ENCODE results near the gene APP.
"Not testable (repeated sequence)": the region's sequence is repeated elsewhere in the genome, so short reads cannot be mapped to it uniquely, and the experiment has no call there.

Gene APP

GRCh38 chr21:26060335-26061115 is 110.0 kb downstream of the APP start:
- no peak for DNase-seq (ENCODE audit: low read depth)

- no peak for DNase-seq (ENCODE audit: low read depth)
Observed at GRCh38 chr21:26057477-26058170, 112.9 kb downstream of the APP start.

- DNase-seq (ENCODE audit: low read depth), result no peak
Observed at GRCh38 chr21:26055841-26056264, 114.7 kb downstream of the APP start.

- no peak for DNase-seq (ENCODE audit: low read depth)
Observed at GRCh38 chr21:26055010-26055409, 115.6 kb downstream of the APP start.

- DNase-seq (ENCODE audit: low read depth), result no peak
Observed at GRCh38 chr21:26052057-26052456, 118.5 kb downstream of the APP start.

- no peak for DNase-seq (ENCODE audit: low read depth)
Observed at GRCh38 chr21:26050857-26051256, 119.7 kb downstream of the APP start.

- no peak for DNase-seq (ENCODE audit: low read depth)
Observed at GRCh38 chr21:26049803-26050202, 120.8 kb downstream of the APP start.

- no peak for DNase-seq (ENCODE audit: low read depth)
Observed at GRCh38 chr21:26047279-26047967, 123.1 kb downstream of the APP start.

- no peak for DNase-seq (ENCODE audit: low read depth)
Observed at GRCh38 chr21:26043891-26044290, 126.7 kb downstream of the APP start.

GRCh38 chr21:26042181-26042876 is 128.2 kb downstream of the APP start:
- no peak for DNase-seq (ENCODE audit: low read depth)

GRCh38 chr21:26041431-26042180 is 129.0 kb downstream of the APP start:
- no peak for DNase-seq (ENCODE audit: low read depth)

- DNase-seq (ENCODE audit: low read depth), result no peak
Observed at GRCh38 chr21:26036916-26037315, 133.7 kb downstream of the APP start.

GRCh38 chr21:26032263-26032662 is 138.3 kb downstream of the APP start:
- DNase-seq (ENCODE audit: low read depth), result no peak

- no peak for DNase-seq (ENCODE audit: low read depth)
Observed at GRCh38 chr21:26028183-26028582, 142.4 kb downstream of the APP start.

GRCh38 chr21:26027696-26028095 is 142.9 kb downstream of the APP start:
- no peak for DNase-seq (ENCODE audit: low read depth)

GRCh38 chr21:26025536-26026512 is 144.7 kb downstream of the APP start:
- DNase-seq (ENCODE audit: low read depth), result no peak

GRCh38 chr21:26023406-26023805 is 147.2 kb downstream of the APP start:
- not testable (repeated sequence) for DNase-seq (ENCODE audit: low read depth)

GRCh38 chr21:26022598-26023337 is 147.8 kb downstream of the APP start:
- DNase-seq (ENCODE audit: low read depth), result not testable (repeated sequence)

GRCh38 chr21:26020510-26020909 is 150.1 kb downstream of the APP start:
- DNase-seq (ENCODE audit: low read depth), result no peak

- DNase-seq (ENCODE audit: low read depth), result no peak
Observed at GRCh38 chr21:26020081-26020480, 150.5 kb downstream of the APP start.
